Tibial artery (tissue), 4 donors: Measurements from ENCODE around the gene DRC3.

Experiments used
- DNase-seq, 2 donors: peaks; one replicate each; pipeline ENCODE4 v3.0.0-alpha.2; 2019
- H3K27ac ChIP-seq, 2 donors: fragments of 200-600 bp; sonication (generic) in 1 of 2; 1 replicate in 1 of 2; 2 replicates in 1 of 2; pipeline ENCODE4 v1.5.1; 2018 to 2019; ENCODE audit warnings: mild to moderate bottlenecking in 1 of 2
- H3K27me3 ChIP-seq, 2 donors: fragments of 200-600 bp; sonication (generic) in 1 of 2; one replicate each; pipeline versions ENCODE4 v1.5.1 to v1.6.0; 2016 to 2019
- H3K36me3 ChIP-seq, 3 donors: fragments of 200-600 bp; sonication (generic) in 2 of 3; one replicate each; pipeline ENCODE4 v1.5.1; 2016 to 2019; ENCODE audit warnings: mild to moderate bottlenecking in 2 of 3
- H3K4me1 ChIP-seq, 4 donors: fragments of 200-600 bp; sonication (generic) in 2 of 4; 1 replicate in 3 of 4; 2 replicates in 1 of 4; pipeline ENCODE4 v1.5.1; 2016 to 2019
- H3K4me3 ChIP-seq, 2 donors: fragments of 200-600 bp; sonication (generic) in 1 of 2; 1 replicate in 1 of 2; 2 replicates in 1 of 2; pipeline ENCODE4 v1.5.1; 2018 to 2019; ENCODE audit warnings: mild to moderate bottlenecking in 2 of 2
- H3K9me3 ChIP-seq, 3 donors: fragments of 200-600 bp; sonication (generic) in 1 of 3; one replicate each; pipeline ENCODE4 v1.5.1; 2016 to 2019
- CTCF ChIP-seq, 2 experiments: fragments of 200-600 bp in 1 of 2; fragments of 450-650 bp in 1 of 2; IDR thresholded peaks; one replicate each; pipeline ENCODE4 v1.5.1; 2017 to 2019; ENCODE audit warnings: antibody characterized with exemption in 2 of 2, mild to moderate bottlenecking in 1 of 2, moderate library complexity in 1 of 2
- intact Hi-C: fragments of 100-400 bp; cut with DNase I; formaldehyde crosslinking; loops from one replicate; pipeline ENCODE4 v1.15.0; 2023; ENCODE audit warnings: low total_unique reads

The DRC3 gene

GRCh38 chr17:17944242-17944641 lies 28.4 kb upstream of the DRC3 start:
- DNase-seq = no peak
- peak overlapping the region; percentile 46 to 57 for H3K27ac ChIP-seq
- no peaks in the 10 kb centered on the region for H3K27me3 ChIP-seq
- no peaks in the 10 kb centered on the region for H3K36me3 ChIP-seq
- H3K4me3 ChIP-seq = no peak overlapping the region
- H3K4me1 ChIP-seq = peaks cover 0 to 64% (median 43%) of the 10 kb centered on the region in 4 donors
- H3K9me3 ChIP-seq = no peaks in the 10 kb centered on the region
- intact Hi-C loops = no loop called here
- no peak for TF ChIP-seq CTCF (IDR thresholded peaks at IDR 0.05)

- no peak for DNase-seq
- no peak for TF ChIP-seq CTCF (IDR thresholded peaks at IDR 0.05)
- intact Hi-C loops = no loop called here
- Histone ChIP-seq H3K4me3 (no peak overlapping the region), H3K27me3 (no peaks in the 10 kb centered on the region), H3K36me3 (no peaks in the 10 kb centered on the region), H3K9me3 (no peaks in the 10 kb centered on the region), H3K4me1 (peaks cover 0 to 62% (median 44%) of the 10 kb centered on the region in 4 donors), H3K27ac (no peak overlapping the region)
Measured at GRCh38 chr17:17944743-17945142, 27.9 kb upstream of the DRC3 start.

GRCh38 chr17:17946093-17946492 lies 26.6 kb upstream of the DRC3 start:
- intact Hi-C loops = no loop called here
- Histone ChIP-seq H3K4me1 (peaks cover 0 to 54% (median 35%) of the 10 kb centered on the region in 4 donors), H3K9me3 (no peaks in the 10 kb centered on the region), H3K27ac (no peak overlapping the region), H3K27me3 (no peaks in the 10 kb centered on the region), H3K36me3 (no peaks in the 10 kb centered on the region), H3K4me3 (no peak overlapping the region)
- DNase-seq = no peak
- TF ChIP-seq CTCF (IDR thresholded peaks at IDR 0.05) = no peak

- TF ChIP-seq CTCF (IDR thresholded peaks at IDR 0.05) = no peak
- H3K27me3 ChIP-seq = no peaks in the 10 kb centered on the region
- no peaks in the 10 kb centered on the region for H3K36me3 ChIP-seq
- H3K27ac ChIP-seq = no peak overlapping the region
- intact Hi-C loops = no loop called here
- H3K9me3 ChIP-seq = no peaks in the 10 kb centered on the region
- H3K4me1 ChIP-seq = peaks cover 0 to 42% (median 24%) of the 10 kb centered on the region in 4 donors
- DNase-seq = no peak
- no peak overlapping the region for H3K4me3 ChIP-seq
Measured at GRCh38 chr17:17947309-17947708, 25.4 kb upstream of the DRC3 start.

GRCh38 chr17:17947966-17948365 lies 24.7 kb upstream of the DRC3 start:
- Histone ChIP-seq H3K4me3 (no peak overlapping the region), H3K27me3 (no peaks in the 10 kb centered on the region), H3K9me3 (no peaks in the 10 kb centered on the region), H3K36me3 (no peaks in the 10 kb centered on the region), H3K27ac (no peak overlapping the region), H3K4me1 (peaks cover 0 to 36% (median 20%) of the 10 kb centered on the region in 4 donors)
- TF ChIP-seq CTCF (IDR thresholded peaks at IDR 0.05) = no peak
- intact Hi-C loops = no loop called here
- no peak for DNase-seq

GRCh38 chr17:17950347-17950746 lies 22.3 kb upstream of the DRC3 start:
- no peak overlapping the region for H3K27ac ChIP-seq
- no peak overlapping the region for H3K4me3 ChIP-seq
- intact Hi-C loops = no loop called here
- no peaks in the 10 kb centered on the region for H3K9me3 ChIP-seq
- DNase-seq = no peak
- TF ChIP-seq CTCF (IDR thresholded peaks at IDR 0.05) = no peak
- peaks cover 0 to 23% (median 9%) of the 10 kb centered on the region in 4 donors for H3K4me1 ChIP-seq
- no peaks in the 10 kb centered on the region for H3K27me3 ChIP-seq
- H3K36me3 ChIP-seq = no peaks in the 10 kb centered on the region
